Measurements from ENCODE around the gene C16orf82. TPM values are rescaled to one million over a fixed set of nuclear protein-coding genes. Genes with fewer than 3 reads are reported as not detected.

The C16orf82 gene
- total RNA-seq, 1 donor from 2014 or later, result not detected

DNA sequence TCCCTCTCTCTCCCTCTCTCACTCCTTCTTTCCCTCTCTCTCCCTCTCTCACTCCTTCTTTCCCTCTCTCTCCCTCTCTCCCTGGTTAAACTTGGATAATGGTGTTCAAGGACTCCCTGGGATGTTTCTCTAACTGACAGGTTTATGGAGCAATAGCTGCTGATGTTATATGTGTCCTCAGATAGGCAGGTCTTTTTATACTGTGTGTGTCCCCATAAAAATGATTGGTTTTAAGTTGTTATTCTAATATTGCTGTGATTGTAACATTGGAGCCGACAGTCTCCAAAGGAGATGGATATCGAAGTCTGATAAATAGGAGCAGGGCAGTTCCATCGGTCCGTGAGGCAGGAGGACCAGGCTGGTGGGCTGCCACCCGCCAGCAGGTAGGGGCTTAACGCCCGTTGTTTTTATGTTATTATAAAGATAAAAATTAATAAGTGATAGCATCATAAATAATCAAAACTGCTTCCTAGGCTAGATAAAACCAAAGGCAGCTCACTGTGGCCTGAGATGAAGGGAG, 38.1 kb upstream of the C16orf82 start:
- H3K27ac Mint-ChIP-seq, result no peak overlapping the region
- no peak overlapping the region for H3K4me3 Mint-ChIP-seq (ENCODE audit: low read depth)
- no peaks in the 10 kb centered on the region for H3K9me3 Mint-ChIP-seq (ENCODE audit: low read depth)

DNA sequence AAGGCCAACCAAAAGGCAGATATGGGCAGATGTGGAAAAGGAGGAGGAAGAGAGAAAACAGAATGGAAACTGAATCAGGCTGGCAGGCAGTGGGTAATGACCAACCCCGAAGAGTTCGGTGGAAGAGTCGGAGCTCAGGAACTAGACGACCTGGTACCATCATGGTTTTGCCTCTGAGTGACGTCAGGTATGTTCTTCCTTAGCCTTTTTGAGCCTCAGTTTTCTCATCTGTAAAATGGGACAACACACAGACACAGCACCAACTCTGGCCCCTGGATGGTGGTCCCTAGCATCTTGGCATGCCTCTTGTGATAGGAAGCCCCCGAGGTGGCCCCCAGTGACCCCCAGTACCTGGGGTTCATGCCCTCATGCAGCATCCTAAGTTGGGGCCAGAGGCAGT, 37.2 kb upstream of the C16orf82 start:
- TF ChIP-seq, protein P1, sequence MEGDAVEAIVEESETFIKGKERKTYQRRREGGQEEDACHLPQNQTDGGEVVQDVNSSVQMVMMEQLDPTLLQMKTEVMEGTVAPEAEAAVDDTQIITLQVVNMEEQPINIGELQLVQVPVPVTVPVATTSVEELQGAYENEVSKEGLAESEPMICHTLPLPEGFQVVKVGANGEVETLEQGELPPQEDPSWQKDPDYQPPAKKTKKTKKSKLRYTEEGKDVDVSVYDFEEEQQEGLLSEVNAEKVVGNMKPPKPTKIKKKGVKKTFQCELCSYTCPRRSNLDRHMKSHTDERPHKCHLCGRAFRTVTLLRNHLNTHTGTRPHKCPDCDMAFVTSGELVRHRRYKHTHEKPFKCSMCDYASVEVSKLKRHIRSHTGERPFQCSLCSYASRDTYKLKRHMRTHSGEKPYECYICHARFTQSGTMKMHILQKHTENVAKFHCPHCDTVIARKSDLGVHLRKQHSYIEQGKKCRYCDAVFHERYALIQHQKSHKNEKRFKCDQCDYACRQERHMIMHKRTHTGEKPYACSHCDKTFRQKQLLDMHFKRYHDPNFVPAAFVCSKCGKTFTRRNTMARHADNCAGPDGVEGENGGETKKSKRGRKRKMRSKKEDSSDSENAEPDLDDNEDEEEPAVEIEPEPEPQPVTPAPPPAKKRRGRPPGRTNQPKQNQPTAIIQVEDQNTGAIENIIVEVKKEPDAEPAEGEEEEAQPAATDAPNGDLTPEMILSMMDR (IDR thresholded peaks at IDR 0.05; ENCODE audit: unreplicated experiment), result no peak
- Mint-ChIP-seq H3K27ac (no peak overlapping the region), H3K27me3 (peaks cover 7% of the 10 kb centered on the region), H3K36me3 (ENCODE audit: insufficient read depth) (no peaks in the 10 kb centered on the region), H3K4me1 (ENCODE audit: low read depth) (no peaks in the 10 kb centered on the region), H3K4me3 (ENCODE audit: low read depth) (no peak overlapping the region), H3K9me3 (ENCODE audit: low read depth) (no peaks in the 10 kb centered on the region)
- DNase-seq (ENCODE audit: low spot score, unreplicated experiment), result no peak

More for the DNA sequence above, 38.1 kb upstream of the C16orf82 start:
- TF ChIP-seq, protein P1 (IDR thresholded peaks at IDR 0.05; ENCODE audit: unreplicated experiment), result no peak
- Mint-ChIP-seq H3K27me3 (peaks cover 6% of the 10 kb centered on the region), H3K36me3 (ENCODE audit: insufficient read depth) (no peaks in the 10 kb centered on the region), H3K4me1 (ENCODE audit: low read depth) (no peaks in the 10 kb centered on the region)
- no peak for DNase-seq (ENCODE audit: low spot score, unreplicated experiment)

DNA sequence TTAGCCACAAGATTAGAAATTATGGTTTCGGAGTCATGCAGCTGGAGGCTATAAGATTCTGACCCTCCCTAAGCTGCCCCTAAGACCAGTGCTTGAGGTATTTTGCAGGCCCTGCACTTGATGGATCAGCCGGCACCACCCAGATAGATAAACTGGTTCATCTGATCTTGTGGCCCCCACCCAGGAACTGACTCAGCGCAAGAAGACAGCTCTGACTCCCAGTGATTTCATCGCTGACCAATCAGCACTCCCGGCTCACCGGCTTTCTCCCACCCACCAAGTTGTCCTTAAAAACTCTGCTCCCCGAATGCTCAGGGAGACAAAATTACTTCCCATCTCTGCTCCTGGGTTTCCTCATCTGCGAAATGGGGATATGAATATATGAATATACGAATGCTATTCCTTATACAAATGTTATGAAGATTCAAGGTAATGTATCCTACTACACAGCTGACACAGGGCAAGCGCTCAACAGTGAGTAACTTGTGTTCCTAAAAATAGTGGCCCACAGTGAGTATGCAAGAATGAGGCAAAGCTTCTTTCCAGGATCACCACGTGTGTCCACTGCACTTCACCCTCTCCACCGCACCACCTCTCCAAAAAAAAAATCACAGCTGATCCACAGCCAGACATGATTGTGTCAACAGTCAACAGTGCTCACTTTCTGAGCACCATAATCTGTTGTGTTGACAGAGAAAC, 33.3 kb upstream of the C16orf82 start:
- Mint-ChIP-seq H3K9me3 (ENCODE audit: low read depth) (peaks cover 5% of the 10 kb centered on the region), H3K4me1 (ENCODE audit: low read depth) (no peaks in the 10 kb centered on the region), H3K27ac (no peak overlapping the region), H3K4me3 (ENCODE audit: low read depth) (no peak overlapping the region), H3K36me3 (ENCODE audit: insufficient read depth) (no peaks in the 10 kb centered on the region), H3K27me3 (peaks cover 12% of the 10 kb centered on the region)
- no peak for DNase-seq (ENCODE audit: low spot score, unreplicated experiment)
- TF ChIP-seq, protein P1 (IDR thresholded peaks at IDR 0.05; ENCODE audit: unreplicated experiment), result no peak

DNA sequence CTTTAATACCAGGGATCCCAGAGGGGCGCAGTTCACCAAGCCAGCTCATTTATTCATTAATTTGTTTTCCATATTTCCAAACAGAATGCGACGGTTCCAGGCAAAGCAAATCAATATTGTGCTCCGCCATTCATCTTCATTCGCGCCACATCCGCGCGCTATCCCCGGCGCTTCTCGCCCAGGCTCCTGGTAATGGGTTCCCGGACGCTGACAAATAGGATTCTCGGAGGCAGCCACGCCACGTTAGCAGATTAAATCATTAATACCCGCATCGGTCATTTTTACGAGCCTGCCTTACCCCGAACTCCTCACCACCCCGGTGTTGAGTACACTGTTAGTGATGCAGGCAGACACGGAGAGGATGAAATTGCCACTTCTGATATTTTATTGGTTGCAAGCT, 26.0 kb upstream of the C16orf82 start:
- Mint-ChIP-seq H3K9me3 (ENCODE audit: low read depth) (peaks cover 16% of the 10 kb centered on the region), H3K27me3 (peaks cover 4% of the 10 kb centered on the region), H3K27ac (no peak overlapping the region)

DNA sequence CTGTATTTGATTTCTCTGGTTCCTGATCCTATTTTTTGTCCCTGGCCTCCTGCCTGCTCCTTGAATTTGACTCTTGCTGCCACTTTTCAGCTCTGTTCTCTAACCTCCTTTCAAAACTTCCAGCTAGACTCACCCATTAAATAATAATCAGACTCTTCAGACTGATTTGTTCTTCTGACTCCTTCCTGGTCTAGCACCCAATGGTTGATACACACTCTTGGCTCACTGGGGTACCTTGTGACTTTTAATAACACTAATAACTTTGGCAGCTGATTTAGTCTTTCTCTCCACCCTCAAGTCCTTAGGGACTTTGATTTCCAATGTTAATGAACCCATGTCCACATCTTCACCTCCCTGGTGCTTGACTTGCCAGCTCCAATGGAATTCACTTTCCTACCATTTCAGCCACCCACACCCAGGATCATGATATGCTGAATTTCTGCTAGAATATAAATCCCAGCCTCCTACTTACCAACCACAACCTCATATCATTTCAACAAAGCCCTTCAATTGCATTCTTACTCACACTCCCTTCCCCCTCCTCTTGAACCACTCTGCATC, 19.7 kb upstream of the C16orf82 start:
- no peak for DNase-seq (ENCODE audit: low spot score, unreplicated experiment)
- peaks cover 5% of the 10 kb centered on the region for H3K9me3 Mint-ChIP-seq (ENCODE audit: low read depth)
- no peak overlapping the region for H3K27ac Mint-ChIP-seq
- no peaks in the 10 kb centered on the region for H3K4me1 Mint-ChIP-seq (ENCODE audit: low read depth)
- no peaks in the 10 kb centered on the region for H3K36me3 Mint-ChIP-seq (ENCODE audit: insufficient read depth)
- TF ChIP-seq, protein P1 (IDR thresholded peaks at IDR 0.05; ENCODE audit: unreplicated experiment), result no peak
- peaks cover 4% of the 10 kb centered on the region for H3K27me3 Mint-ChIP-seq
- H3K4me3 Mint-ChIP-seq (ENCODE audit: low read depth), result no peak overlapping the region

More for the DNA sequence above, 26.0 kb upstream of the C16orf82 start:
- DNase-seq (ENCODE audit: low spot score, unreplicated experiment), result no peak
- H3K4me3 Mint-ChIP-seq (ENCODE audit: low read depth), result no peak overlapping the region
- no peaks in the 10 kb centered on the region for H3K36me3 Mint-ChIP-seq (ENCODE audit: insufficient read depth)
- TF ChIP-seq, protein P1 (IDR thresholded peaks at IDR 0.05; ENCODE audit: unreplicated experiment), result no peak
- no peaks in the 10 kb centered on the region for H3K4me1 Mint-ChIP-seq (ENCODE audit: low read depth)
